HFFc6 (cell line): ENCODE measurements around the gene STK35. TPM values are rescaled to one million over a fixed set of nuclear protein-coding genes. Genes with fewer than 3 reads are reported as not detected.

Experiments used
- DNase-seq: peaks from one replicate; pipeline ENCODE4 v3.0.0-alpha.2; 2018
- H3K27ac Mint-ChIP-seq: 2 replicates; pipeline ENCODE4 v1.8.0; 2020; ENCODE audit warnings: mild to moderate bottlenecking, mixed read lengths
- H3K27me3 Mint-ChIP-seq: 2 replicates; pipeline ENCODE4 v1.8.0; 2021; ENCODE audit warnings: mild to moderate bottlenecking, moderate library complexity, mixed read lengths; ENCODE audit not compliant: insufficient read depth
- H3K36me3 Mint-ChIP-seq: 2 replicates; pipeline ENCODE4 v1.8.0; 2021; ENCODE audit warnings: low read depth, mixed read lengths
- H3K4me1 Mint-ChIP-seq: 2 replicates; pipeline ENCODE4 v1.8.0; 2020; ENCODE audit warnings: low read depth, mixed read lengths
- H3K4me3 Mint-ChIP-seq: 2 replicates; pipeline ENCODE4 v1.8.0; 2020; ENCODE audit warnings: mild to moderate bottlenecking, moderate library complexity, mixed read lengths
- H3K9me3 Mint-ChIP-seq: 2 replicates; pipeline ENCODE4 v1.8.0; 2020; ENCODE audit warnings: mild to moderate bottlenecking, mixed read lengths
- total RNA-seq, 6 experiments: library from RNA; stranded (reverse); fragmentation: NEBNext Ultra II Directional; extraction: Animal tissue kit (Norgen Biotek cat#: 25700); gene quantifications; 2 replicates in 1 of 6; 3 replicates in 5 of 6; pipeline ENCODE4 v1.2.3, GENCODE V29; 2021
- TF ChIP-seq, protein P1 (sequence below): fragments of 200-600 bp; sonication (generic); IDR thresholded peaks from 2 replicates; pipeline ENCODE4 v1.5.0; 2021; ENCODE audit warnings: antibody characterized with exemption, mild to moderate bottlenecking

The STK35 gene
- total RNA-seq, 6 experiments from 2014 or later: 14.0 to 16.7 (median 15.1) TPM

DNA sequence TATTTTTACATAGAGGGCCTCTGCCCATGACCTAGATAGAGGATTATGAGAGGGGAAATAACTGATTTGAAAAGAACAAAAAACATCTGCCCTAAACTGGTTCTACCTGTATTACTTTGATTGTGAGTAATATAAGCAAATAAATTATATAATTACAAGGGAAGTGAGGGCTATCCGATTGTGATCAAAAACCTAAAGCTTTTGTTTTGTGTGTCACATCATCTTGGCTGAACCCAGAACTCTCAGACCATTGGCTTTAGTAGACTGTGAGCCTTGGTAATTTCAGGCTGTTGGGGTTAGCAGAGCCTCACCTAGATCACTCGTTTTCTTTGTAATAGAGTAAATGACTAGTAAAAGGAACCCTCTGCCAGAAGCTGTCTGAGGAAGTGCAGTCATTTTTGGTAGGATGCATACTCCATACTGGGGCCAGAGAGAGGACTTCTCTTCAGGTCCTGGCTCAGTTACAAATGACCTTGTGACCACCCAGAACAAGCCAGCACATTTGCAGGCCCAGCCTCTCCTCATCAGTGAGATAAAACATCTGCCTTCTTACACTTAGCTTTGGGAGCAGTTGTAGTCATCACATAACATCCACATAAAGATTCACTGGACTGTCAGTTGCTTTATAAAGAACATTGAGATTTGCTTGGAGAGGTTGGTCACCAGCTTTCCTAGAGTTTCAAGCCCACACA, 13.5 kb downstream of the STK35 start:
- Mint-ChIP-seq H3K27ac (peak overlapping the region; percentile 82), H3K4me3 (no peak overlapping the region), H3K36me3 (peaks cover 34% of the 10 kb centered on the region), H3K27me3 (no peaks in the 10 kb centered on the region), H3K4me1 (peaks cover 42% of the 10 kb centered on the region), H3K9me3 (no peaks in the 10 kb centered on the region)
- no peak for DNase-seq
- TF ChIP-seq, protein P1, sequence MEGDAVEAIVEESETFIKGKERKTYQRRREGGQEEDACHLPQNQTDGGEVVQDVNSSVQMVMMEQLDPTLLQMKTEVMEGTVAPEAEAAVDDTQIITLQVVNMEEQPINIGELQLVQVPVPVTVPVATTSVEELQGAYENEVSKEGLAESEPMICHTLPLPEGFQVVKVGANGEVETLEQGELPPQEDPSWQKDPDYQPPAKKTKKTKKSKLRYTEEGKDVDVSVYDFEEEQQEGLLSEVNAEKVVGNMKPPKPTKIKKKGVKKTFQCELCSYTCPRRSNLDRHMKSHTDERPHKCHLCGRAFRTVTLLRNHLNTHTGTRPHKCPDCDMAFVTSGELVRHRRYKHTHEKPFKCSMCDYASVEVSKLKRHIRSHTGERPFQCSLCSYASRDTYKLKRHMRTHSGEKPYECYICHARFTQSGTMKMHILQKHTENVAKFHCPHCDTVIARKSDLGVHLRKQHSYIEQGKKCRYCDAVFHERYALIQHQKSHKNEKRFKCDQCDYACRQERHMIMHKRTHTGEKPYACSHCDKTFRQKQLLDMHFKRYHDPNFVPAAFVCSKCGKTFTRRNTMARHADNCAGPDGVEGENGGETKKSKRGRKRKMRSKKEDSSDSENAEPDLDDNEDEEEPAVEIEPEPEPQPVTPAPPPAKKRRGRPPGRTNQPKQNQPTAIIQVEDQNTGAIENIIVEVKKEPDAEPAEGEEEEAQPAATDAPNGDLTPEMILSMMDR: no peak

DNA sequence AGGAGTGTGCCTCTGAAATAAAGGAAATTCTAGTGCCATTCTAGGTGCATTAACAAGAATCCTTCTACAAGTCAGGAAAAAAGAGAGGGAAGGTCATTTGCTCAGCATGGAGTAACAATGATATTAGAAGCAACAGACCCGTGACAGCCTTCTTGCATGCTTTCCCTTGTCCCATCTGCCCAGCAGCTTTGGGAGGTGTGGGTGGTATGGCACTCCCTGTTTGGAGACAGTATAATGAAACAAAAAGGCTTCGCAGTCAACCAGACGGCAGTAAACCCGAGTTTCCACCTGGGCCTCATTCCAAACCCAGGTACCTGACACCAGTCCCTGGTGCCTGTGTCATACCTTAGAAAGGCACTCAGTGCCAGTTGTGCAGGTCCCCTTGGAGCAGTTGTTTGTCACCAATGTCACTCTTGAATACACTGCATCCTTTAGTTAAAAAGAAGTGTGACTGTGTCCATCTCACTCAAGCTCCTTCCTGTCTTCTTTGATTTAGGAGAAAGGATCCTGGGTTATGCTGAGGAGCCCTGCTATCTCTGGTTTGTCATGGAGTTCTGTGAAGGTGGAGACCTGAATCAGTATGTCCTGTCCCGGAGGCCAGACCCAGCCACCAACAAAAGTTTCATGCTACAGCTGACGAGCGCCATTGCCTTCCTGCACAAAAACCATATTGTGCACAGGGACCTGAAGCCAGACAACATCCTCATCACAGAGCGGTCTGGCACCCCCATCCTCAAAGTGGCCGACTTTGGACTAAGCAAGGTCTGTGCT, 14.7 kb downstream of the STK35 start:
- Mint-ChIP-seq H3K4me3 (no peak overlapping the region), H3K4me1 (peaks cover 30% of the 10 kb centered on the region), H3K9me3 (no peaks in the 10 kb centered on the region), H3K27me3 (no peaks in the 10 kb centered on the region), H3K27ac (no peak overlapping the region), H3K36me3 (peaks cover 30% of the 10 kb centered on the region)
- no peak for DNase-seq
- TF ChIP-seq, protein P1: no peak

DNA sequence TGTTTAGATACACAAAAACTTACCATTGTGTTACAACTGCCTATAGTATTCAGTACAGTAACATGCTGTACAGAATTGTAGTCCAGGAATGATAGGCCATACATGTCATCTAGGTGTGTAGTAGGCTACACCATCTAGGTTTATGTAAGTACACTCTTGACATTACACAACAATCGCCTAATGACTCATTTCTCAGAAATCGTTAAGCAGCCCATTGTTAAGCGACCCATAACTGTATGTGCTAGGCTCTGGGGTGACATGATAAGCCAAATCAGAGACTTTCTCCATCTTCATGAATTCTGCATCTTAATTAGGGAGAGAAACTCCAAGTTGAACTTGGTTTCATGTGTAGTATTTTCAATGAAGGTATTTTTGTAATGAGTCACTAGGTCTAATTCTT, 17.2 kb downstream of the STK35 start:
- H3K9me3 Mint-ChIP-seq: no peaks in the 10 kb centered on the region
- DNase-seq: no peak
- H3K36me3 Mint-ChIP-seq: peaks cover 30% of the 10 kb centered on the region
- H3K4me1 Mint-ChIP-seq: peaks cover 30% of the 10 kb centered on the region
- H3K4me3 Mint-ChIP-seq: no peak overlapping the region
- no peaks in the 10 kb centered on the region for H3K27me3 Mint-ChIP-seq
- no peak overlapping the region; the same call in 1 of the 2 replicates for H3K27ac Mint-ChIP-seq
- TF ChIP-seq, protein P1: no peak

GRCh38 chr20:2122936-2123335, 21.3 kb downstream of the STK35 start:
- H3K27me3 Mint-ChIP-seq: no peaks in the 10 kb centered on the region; the same call in 1 of the 2 replicates
- H3K4me3 Mint-ChIP-seq: no peak overlapping the region
- H3K4me1 Mint-ChIP-seq: peaks cover 16% of the 10 kb centered on the region
- TF ChIP-seq, protein P1: no peak
- no peak for DNase-seq
- no peak overlapping the region for H3K27ac Mint-ChIP-seq
- H3K9me3 Mint-ChIP-seq: no peaks in the 10 kb centered on the region
- H3K36me3 Mint-ChIP-seq: peaks cover 22% of the 10 kb centered on the region

DNA sequence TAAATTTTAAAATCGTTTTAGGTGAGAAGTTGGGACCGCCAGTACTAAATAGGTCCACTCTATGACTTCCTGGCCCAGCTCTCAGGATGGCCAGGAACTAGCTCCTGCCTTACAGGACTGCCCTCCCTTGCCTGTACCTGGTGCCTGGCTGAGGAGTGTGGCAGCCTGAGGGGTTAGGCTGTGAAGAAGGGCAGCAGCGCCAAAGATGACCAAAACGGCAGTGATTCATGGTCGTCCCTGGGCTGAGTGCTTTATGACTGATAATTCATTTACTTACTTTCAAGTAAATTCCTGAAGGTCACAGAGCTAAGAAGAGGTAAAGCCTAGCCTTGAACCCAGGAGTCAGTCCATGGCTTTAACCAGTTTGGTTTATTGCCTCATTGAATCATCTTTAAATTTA, 22.1 kb downstream of the STK35 start:
- Mint-ChIP-seq H3K27me3 (no peaks in the 10 kb centered on the region; the same call in 1 of the 2 replicates), H3K4me1 (peaks cover 14% of the 10 kb centered on the region), H3K4me3 (no peak overlapping the region), H3K27ac (no peak overlapping the region), H3K36me3 (peaks cover 19% of the 10 kb centered on the region), H3K9me3 (no peaks in the 10 kb centered on the region)
- DNase-seq: no peak
- TF ChIP-seq, protein P1: no peak
